BLaER1 treated with 17β-estradiol and CSF1 and Interleukin-3, amounts not matched to agents 10 nM and 100 nM (cell line): Measurements from ENCODE around the gene HSD11B1L.

ENCODE experiments used
- H3K27ac ChIP-seq, 11 experiments: shearing (Covaris generic); formaldehyde crosslinking; 2 replicates each; pipeline ENCODE4 v1.8.1; 2022
- H3K27me3 ChIP-seq, 11 experiments: shearing (Covaris generic); formaldehyde crosslinking; 2 replicates each; pipeline ENCODE4 v1.8.1; 2022
- H3K36me3 ChIP-seq, 11 experiments: shearing (Covaris generic); formaldehyde crosslinking; 2 replicates each; pipeline ENCODE4 v1.8.1; 2022
- H3K4me1 ChIP-seq, 10 experiments: shearing (Covaris generic); formaldehyde crosslinking; 2 replicates each; pipeline ENCODE4 v1.8.1; 2022
- H3K4me2 ChIP-seq, 11 experiments: shearing (Covaris generic); formaldehyde crosslinking; 2 replicates each; pipeline ENCODE4 v1.8.1; 2022
- H3K4me3 ChIP-seq, 10 experiments: shearing (Covaris generic); formaldehyde crosslinking; 2 replicates each; pipeline ENCODE4 v1.8.1; 2022
- H3K9ac ChIP-seq, 11 experiments: shearing (Covaris generic); formaldehyde crosslinking; 2 replicates each; pipeline ENCODE4 v1.8.1; 2022
- H3K9me3 ChIP-seq, 11 experiments: shearing (Covaris generic); formaldehyde crosslinking; replicated peaks in 1 of 11; 2 replicates each; pipeline ENCODE4 v1.8.1; 2022
- H4K20me1 ChIP-seq, 11 experiments: shearing (Covaris generic); formaldehyde crosslinking; 2 replicates each; pipeline ENCODE4 v1.8.1; 2022
- Cebpa-rat ChIP-seq, 11 experiments: shearing (Covaris generic); IDR thresholded peaks; 2 replicates each; pipeline ENCODE4 v1.8.1; 2022

Gene HSD11B1L

GRCh38 chr19:5680437-5681368 is at the start of gene HSD11B1L, which contains the start of gene MICOS13:
HSD11B1L (plus strand) TSS chr19:5681027; CDS start chr19:5684833, 3,806 bp downstream.
MICOS13 (minus strand) TSS chr19:5680516; CDS start chr19:5680486, 30 bp downstream.
- no peaks in the 10 kb centered on the region for H3K9me3 ChIP-seq
- TF ChIP-seq Cebpa-rat (IDR thresholded peaks at IDR 0.05): no peak
- H4K20me1 ChIP-seq: peaks cover 0 to 20% (median 0%) of the 10 kb centered on the region in 11 experiments; a peak in 7 of 22 replicates
- H3K4me2 ChIP-seq: peak within 1 kb of the TSS; percentile 85 to 100 (median 96)
- H3K4me3 ChIP-seq: peak within 1 kb of the TSS; percentile 81 to 95 (median 90)
- peaks cover 16 to 23% (median 20%) of the 10 kb centered on the region in 10 experiments for H3K4me1 ChIP-seq
- H3K27ac ChIP-seq: peak within 1 kb of the TSS; percentile 79 to 93 (median 88)
- no peaks in the 10 kb centered on the region for H3K27me3 ChIP-seq
- peaks cover 0 to 26% (median 9%) of the 10 kb centered on the region in 11 experiments; a peak in 10 of 22 replicates for H3K36me3 ChIP-seq
- peak within 1 kb of the TSS; percentile 84 to 93 (median 92) for H3K9ac ChIP-seq

GRCh38 chr19:5631567-5632240 is 49.1 kb upstream of the HSD11B1L start:
- Histone ChIP-seq H4K20me1 (peaks cover 91 to 100% (median 100%) of the 10 kb centered on the region in 11 experiments), H3K36me3 (peaks cover 72 to 100% (median 97%) of the 10 kb centered on the region in 11 experiments), H3K4me3 (no peak overlapping the region), H3K27me3 (no peaks in the 10 kb centered on the region), H3K27ac (no peak overlapping the region; a peak in 1 of 22 replicates), H3K9ac (peak overlapping the region in 1 of 11 experiments; percentile 5; a peak in 1 of 22 replicates), H3K4me1 (peaks cover 26 to 80% (median 34%) of the 10 kb centered on the region in 10 experiments), H3K9me3 (no peaks in the 10 kb centered on the region), H3K4me2 (peak overlapping the region in 3 of 11 experiments; percentile 6 to 61 (median 56); a peak in 4 of 22 replicates)
- no peak for TF ChIP-seq Cebpa-rat (IDR thresholded peaks at IDR 0.05)

GRCh38 chr19:5632241-5632612 is 48.6 kb upstream of the HSD11B1L start:
- Histone ChIP-seq H4K20me1 (peaks cover 96 to 100% (median 100%) of the 10 kb centered on the region in 11 experiments), H3K4me2 (peak overlapping the region in 3 of 11 experiments; percentile 6 to 61 (median 56); a peak in 4 of 22 replicates), H3K9ac (peak overlapping the region in 1 of 11 experiments; percentile 5; a peak in 1 of 22 replicates), H3K4me1 (peaks cover 21 to 75% (median 29%) of the 10 kb centered on the region in 10 experiments), H3K36me3 (peaks cover 69 to 100% (median 95%) of the 10 kb centered on the region in 11 experiments), H3K27me3 (no peaks in the 10 kb centered on the region), H3K27ac (no peak overlapping the region; a peak in 1 of 22 replicates), H3K9me3 (no peaks in the 10 kb centered on the region), H3K4me3 (no peak overlapping the region)
- TF ChIP-seq Cebpa-rat (IDR thresholded peaks at IDR 0.05): no peak

GRCh38 chr19:5632657-5633056 is 48.2 kb upstream of the HSD11B1L start:
- TF ChIP-seq Cebpa-rat (IDR thresholded peaks at IDR 0.05): no peak
- no peak overlapping the region for H3K9ac ChIP-seq
- no peak overlapping the region for H3K4me3 ChIP-seq
- no peaks in the 10 kb centered on the region for H3K27me3 ChIP-seq
- H4K20me1 ChIP-seq: peaks cover 100% of the 10 kb centered on the region in 11 experiments
- H3K4me2 ChIP-seq: peak overlapping the region in 2 of 11 experiments; percentile 29 to 61; a peak in 2 of 22 replicates
- H3K27ac ChIP-seq: no peak overlapping the region; a peak in 1 of 22 replicates
- peaks cover 68 to 100% (median 95%) of the 10 kb centered on the region in 11 experiments for H3K36me3 ChIP-seq
- H3K4me1 ChIP-seq: peaks cover 17 to 71% (median 25%) of the 10 kb centered on the region in 10 experiments
- no peaks in the 10 kb centered on the region for H3K9me3 ChIP-seq

- Histone ChIP-seq H3K27me3 (no peaks in the 10 kb centered on the region), H3K4me1 (peaks cover 0 to 44% (median 6%) of the 10 kb centered on the region in 10 experiments; a peak in 9 of 20 replicates), H3K9me3 (no peaks in the 10 kb centered on the region), H3K27ac (no peak overlapping the region), H3K4me2 (no peak overlapping the region), H3K4me3 (no peak overlapping the region), H3K36me3 (peaks cover 53 to 100% (median 94%) of the 10 kb centered on the region in 11 experiments), H3K9ac (no peak overlapping the region), H4K20me1 (peaks cover 100% of the 10 kb centered on the region in 11 experiments)
- no peak for TF ChIP-seq Cebpa-rat (IDR thresholded peaks at IDR 0.05)
Observed at GRCh38 chr19:5635427-5635826, 45.4 kb upstream of the HSD11B1L start.

GRCh38 chr19:5637971-5638370 is 42.9 kb upstream of the HSD11B1L start:
- H4K20me1 ChIP-seq: peaks cover 100% of the 10 kb centered on the region in 11 experiments
- H3K4me1 ChIP-seq: peaks cover 0 to 20% (median 0%) of the 10 kb centered on the region in 10 experiments; a peak in 7 of 20 replicates
- no peaks in the 10 kb centered on the region for H3K27me3 ChIP-seq
- no peak overlapping the region for H3K27ac ChIP-seq
- H3K4me2 ChIP-seq: no peak overlapping the region
- no peak for TF ChIP-seq Cebpa-rat (IDR thresholded peaks at IDR 0.05)
- no peak overlapping the region for H3K9ac ChIP-seq
- H3K4me3 ChIP-seq: no peak overlapping the region
- no peaks in the 10 kb centered on the region for H3K9me3 ChIP-seq
- peaks cover 64 to 100% (median 94%) of the 10 kb centered on the region in 11 experiments for H3K36me3 ChIP-seq

GRCh38 chr19:5641171-5641570 is 39.7 kb upstream of the HSD11B1L start:
- Histone ChIP-seq H3K36me3 (peaks cover 75 to 100% (median 97%) of the 10 kb centered on the region in 11 experiments), H4K20me1 (peaks cover 99 to 100% (median 100%) of the 10 kb centered on the region in 11 experiments), H3K4me1 (peaks cover 0 to 6% (median 0%) of the 10 kb centered on the region in 10 experiments; a peak in 1 of 20 replicates), H3K27ac (no peak overlapping the region), H3K9me3 (no peaks in the 10 kb centered on the region), H3K4me2 (no peak overlapping the region), H3K9ac (no peak overlapping the region), H3K27me3 (no peaks in the 10 kb centered on the region), H3K4me3 (no peak overlapping the region)
- TF ChIP-seq Cebpa-rat (IDR thresholded peaks at IDR 0.05): no peak

- Histone ChIP-seq H3K9me3 (no peaks in the 10 kb centered on the region), H3K36me3 (peaks cover 78 to 100% (median 98%) of the 10 kb centered on the region in 11 experiments), H3K27me3 (no peaks in the 10 kb centered on the region), H3K27ac (no peak overlapping the region), H3K9ac (no peak overlapping the region), H4K20me1 (peaks cover 99 to 100% (median 100%) of the 10 kb centered on the region in 11 experiments), H3K4me1 (peaks cover 0 to 6% (median 0%) of the 10 kb centered on the region in 10 experiments; a peak in 1 of 20 replicates), H3K4me2 (no peak overlapping the region), H3K4me3 (no peak overlapping the region)
- no peak for TF ChIP-seq Cebpa-rat (IDR thresholded peaks at IDR 0.05)
Observed at GRCh38 chr19:5642204-5642603, 38.6 kb upstream of the HSD11B1L start.
